Chondrocyte (in vitro differentiated cells): ENCODE data around the gene LRRC51. TPM values are rescaled to one million over a fixed set of nuclear protein-coding genes. Genes with fewer than 3 reads are reported as not detected.

Experiments used
- DNase-seq: peaks from one replicate; pipeline ENCODE4 v3.0.0; 2021; ENCODE audit warnings: mixed read lengths, low spot score
- H3K27ac Mint-ChIP-seq: one replicate; pipeline ENCODE4 v1.8.0; 2021; ENCODE audit warnings: mild to moderate bottlenecking, moderate library complexity, mixed read lengths; ENCODE audit not compliant: unreplicated experiment
- H3K27me3 Mint-ChIP-seq: 2 replicates; pipeline ENCODE4 v1.8.0; 2021; ENCODE audit warnings: low read depth, mixed read lengths
- H3K36me3 Mint-ChIP-seq: 2 replicates; pipeline ENCODE4 v1.8.0; 2021; ENCODE audit warnings: low read depth, mixed read lengths
- H3K4me1 Mint-ChIP-seq: 2 replicates; pipeline ENCODE4 v1.8.0; 2021; ENCODE audit warnings: low read depth, mild to moderate bottlenecking, mixed read lengths
- H3K4me3 Mint-ChIP-seq: one replicate; pipeline ENCODE4 v1.8.0; 2021; ENCODE audit warnings: mild to moderate bottlenecking, moderate library complexity, mixed read lengths; ENCODE audit not compliant: unreplicated experiment
- H3K9me3 Mint-ChIP-seq: 2 replicates; pipeline ENCODE4 v1.8.0; 2021; ENCODE audit warnings: low read depth, mixed read lengths
- total RNA-seq: library from RNA; stranded (reverse); gene quantifications from 3 replicates; pipeline ENCODE4 v1.2.1, GENCODE V29; 2021
- TF ChIP-seq, protein P1 (sequence below): fragments of 200-600 bp; sonication (generic); IDR thresholded peaks from 2 replicates; pipeline ENCODE4 v1.5.0; 2021; ENCODE audit warnings: antibody characterized with exemption, mild to moderate bottlenecking, moderate library complexity

LRRC51 gene
- total RNA-seq, 1 donor from 2014 or later = 6.0 TPM

DNA sequence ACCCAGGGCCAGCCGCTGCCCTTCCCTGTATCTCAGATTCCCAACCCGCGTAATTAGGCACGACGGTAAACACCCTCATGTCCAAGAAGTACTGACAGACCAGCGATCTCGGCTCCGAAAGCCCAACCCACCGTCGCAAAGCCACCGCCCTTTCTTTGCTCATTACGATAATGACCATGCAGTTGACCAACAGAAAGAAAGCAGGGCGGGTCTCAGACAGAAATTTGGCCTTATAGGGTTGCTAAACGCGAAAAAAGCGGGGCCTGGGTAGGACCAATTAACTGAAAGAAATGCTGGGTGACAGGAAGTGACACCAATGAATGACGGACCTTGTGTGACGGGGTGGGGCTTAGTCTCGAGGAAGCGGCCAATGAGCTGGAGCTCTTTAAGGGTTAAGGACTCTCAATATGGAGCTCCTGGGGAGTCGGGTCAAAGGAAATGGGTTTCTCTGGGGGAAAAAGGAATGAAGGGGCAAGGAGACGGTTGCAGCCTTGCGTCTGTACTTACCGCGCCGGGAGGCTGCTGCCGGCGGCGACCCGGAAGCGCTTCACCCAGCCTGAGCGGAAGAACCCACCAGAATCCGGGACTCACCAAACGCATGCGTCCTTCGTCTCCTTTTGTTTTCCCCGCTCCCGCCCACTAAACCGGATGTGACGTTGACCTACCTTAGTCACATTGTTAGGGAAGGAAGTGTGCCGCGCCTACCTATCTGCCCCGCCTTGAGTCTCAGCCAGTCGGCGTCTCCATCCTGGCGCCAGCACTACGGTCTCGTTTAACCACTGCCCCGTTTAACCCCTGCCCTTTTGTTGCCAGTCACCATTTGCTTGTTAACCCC lies 31.7 kb downstream of the LRRC51 start, which contains the start of gene ANAPC15:
Gene ANAPC15 (minus strand): TSS at position 553 of the 835 bp plus-strand sequence. CDS start 1,419 bp downstream, outside the sequence.
- H3K27ac Mint-ChIP-seq = peak within 1 kb of the TSS; percentile 100
- TF ChIP-seq, protein P1, sequence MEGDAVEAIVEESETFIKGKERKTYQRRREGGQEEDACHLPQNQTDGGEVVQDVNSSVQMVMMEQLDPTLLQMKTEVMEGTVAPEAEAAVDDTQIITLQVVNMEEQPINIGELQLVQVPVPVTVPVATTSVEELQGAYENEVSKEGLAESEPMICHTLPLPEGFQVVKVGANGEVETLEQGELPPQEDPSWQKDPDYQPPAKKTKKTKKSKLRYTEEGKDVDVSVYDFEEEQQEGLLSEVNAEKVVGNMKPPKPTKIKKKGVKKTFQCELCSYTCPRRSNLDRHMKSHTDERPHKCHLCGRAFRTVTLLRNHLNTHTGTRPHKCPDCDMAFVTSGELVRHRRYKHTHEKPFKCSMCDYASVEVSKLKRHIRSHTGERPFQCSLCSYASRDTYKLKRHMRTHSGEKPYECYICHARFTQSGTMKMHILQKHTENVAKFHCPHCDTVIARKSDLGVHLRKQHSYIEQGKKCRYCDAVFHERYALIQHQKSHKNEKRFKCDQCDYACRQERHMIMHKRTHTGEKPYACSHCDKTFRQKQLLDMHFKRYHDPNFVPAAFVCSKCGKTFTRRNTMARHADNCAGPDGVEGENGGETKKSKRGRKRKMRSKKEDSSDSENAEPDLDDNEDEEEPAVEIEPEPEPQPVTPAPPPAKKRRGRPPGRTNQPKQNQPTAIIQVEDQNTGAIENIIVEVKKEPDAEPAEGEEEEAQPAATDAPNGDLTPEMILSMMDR = no peak
- H3K4me1 Mint-ChIP-seq = peaks cover 23% of the 10 kb centered on the region
- peak; percentile 98 for DNase-seq
- H3K36me3 Mint-ChIP-seq = peaks cover 7% of the 10 kb centered on the region
- H3K9me3 Mint-ChIP-seq = no peaks in the 10 kb centered on the region
- no peaks in the 10 kb centered on the region for H3K27me3 Mint-ChIP-seq
- H3K4me3 Mint-ChIP-seq = peak within 1 kb of the TSS; percentile 94

DNA sequence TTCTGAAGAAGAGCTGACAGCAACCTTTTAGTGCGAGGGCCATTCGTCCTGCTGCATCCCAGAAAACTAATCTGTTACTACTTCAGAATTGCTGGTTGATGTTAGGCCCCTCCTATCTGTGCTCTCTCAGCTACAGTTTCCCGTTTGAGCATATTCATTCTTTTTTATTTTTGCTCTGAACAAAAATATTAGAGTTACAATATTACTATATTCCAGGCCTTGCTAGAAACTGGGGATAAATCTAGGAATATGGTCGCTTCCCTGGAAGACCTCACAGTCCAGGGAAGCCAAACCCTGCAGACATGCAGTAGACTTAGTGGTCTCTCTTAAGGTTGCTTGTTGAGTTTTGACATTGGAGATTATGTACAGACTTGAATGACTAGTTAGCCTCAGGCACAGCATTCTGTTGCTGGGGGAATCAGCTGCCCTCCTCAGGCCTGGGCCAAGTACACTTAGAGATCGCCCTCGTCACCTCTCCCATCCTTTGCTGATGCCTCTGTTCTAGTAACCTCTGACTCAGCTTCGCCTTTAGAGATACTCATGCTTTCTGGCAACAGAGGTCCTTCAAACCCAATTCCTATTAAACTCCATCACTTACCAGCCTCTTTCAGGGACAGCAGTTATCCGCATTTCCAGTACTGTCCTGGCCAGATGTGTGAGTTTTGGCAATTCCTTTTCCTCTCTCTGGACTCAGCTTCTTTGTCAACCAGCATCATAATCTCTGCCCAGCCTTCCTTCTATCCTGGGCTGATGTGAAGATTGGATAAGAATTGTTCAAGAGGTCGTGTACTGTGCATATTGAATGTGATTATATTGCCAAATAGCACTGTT lies 32.5 kb downstream of the LRRC51 start:
- Mint-ChIP-seq H3K36me3 (peaks cover 7% of the 10 kb centered on the region), H3K27me3 (no peaks in the 10 kb centered on the region), H3K4me1 (peaks cover 23% of the 10 kb centered on the region), H3K9me3 (no peaks in the 10 kb centered on the region), H3K4me3 (peak overlapping the region; percentile 94), H3K27ac (peak overlapping the region; percentile 100)
- no peak for DNase-seq
- TF ChIP-seq, protein P1 = no peak

DNA sequence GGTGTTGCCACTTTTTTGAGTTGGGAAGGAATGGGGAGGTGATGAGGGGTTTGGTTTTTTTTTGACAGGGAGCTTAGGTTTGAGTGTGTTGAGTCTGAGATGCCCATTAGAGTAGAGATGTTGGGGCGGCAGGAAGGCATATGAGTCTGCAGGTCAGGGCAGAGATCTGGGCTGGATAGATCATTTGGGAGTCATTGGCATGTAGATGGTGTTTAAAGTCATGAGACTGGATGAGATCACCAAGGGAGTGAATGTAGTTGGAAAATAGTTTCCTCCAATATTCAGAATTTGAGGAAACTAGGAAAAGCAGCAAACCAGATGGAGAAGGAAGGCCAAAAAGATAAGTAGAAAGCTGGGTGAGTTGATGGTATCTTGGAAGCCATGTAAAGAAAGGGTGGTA lies 33.9 kb downstream of the LRRC51 start:
- Mint-ChIP-seq H3K27me3 (no peaks in the 10 kb centered on the region), H3K36me3 (peaks cover 7% of the 10 kb centered on the region), H3K27ac (no peak overlapping the region), H3K4me3 (no peak overlapping the region), H3K9me3 (no peaks in the 10 kb centered on the region), H3K4me1 (peaks cover 23% of the 10 kb centered on the region)
- no peak for DNase-seq
- TF ChIP-seq, protein P1 = no peak

DNA sequence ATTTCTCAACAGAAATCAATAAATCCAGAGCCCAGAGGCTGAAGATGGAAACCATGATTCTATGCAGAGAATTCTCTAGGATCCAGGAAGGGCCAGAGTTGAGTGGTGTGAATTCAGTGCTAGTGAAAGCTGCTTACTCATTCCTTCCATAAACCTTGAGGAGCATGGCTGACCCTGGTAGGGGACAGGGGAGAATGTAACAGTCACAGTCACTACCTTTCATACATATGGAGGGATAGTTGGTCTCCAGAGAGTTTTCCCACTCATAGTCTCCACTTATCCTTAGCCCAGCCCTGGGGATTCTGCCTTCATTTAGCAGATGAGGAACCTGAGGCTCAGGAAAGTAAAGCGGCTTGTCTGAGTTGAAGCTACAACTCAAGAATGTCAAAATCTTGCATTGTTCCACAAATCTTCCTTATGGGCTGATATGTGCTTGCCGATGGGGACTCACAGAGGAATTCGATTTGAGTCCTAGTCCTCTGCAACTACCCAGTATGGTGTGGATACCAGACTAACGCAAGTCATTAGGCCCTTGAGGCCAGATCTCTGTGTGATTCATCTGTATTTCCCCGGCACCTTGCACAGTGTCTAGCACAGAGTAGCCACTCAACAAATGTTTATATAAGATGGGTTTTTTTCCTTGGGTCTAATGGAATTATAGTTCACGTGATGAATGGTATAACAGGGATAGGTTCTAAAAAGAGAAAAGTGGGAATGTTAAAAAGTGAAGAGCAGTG lies 35.5 kb downstream of the LRRC51 start:
- DNase-seq = no peak
- Mint-ChIP-seq H3K27ac (no peak overlapping the region), H3K9me3 (no peaks in the 10 kb centered on the region), H3K36me3 (peaks cover 4% of the 10 kb centered on the region), H3K4me1 (peaks cover 20% of the 10 kb centered on the region), H3K27me3 (no peaks in the 10 kb centered on the region), H3K4me3 (no peak overlapping the region)
- TF ChIP-seq, protein P1 = no peak

DNA sequence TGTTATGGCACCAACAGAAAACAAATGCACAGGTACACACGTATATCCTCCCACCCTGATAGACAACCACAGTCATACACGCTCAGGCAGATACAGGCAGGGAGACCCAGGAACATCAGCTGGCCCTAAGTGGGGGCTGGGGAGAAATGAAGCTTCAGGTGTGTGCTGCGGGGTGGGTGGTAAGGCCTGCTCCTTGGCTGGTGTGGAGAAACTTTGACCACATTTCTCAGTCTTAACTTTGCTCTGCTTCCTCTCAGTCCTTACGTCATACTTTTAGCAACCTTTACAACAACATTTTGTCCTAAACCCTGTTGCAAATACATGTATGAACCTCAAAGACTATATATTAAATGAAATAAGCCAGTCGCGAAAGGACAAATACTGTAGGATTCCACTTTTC lies 38.5 kb downstream of the LRRC51 start:
- no peaks in the 10 kb centered on the region for H3K9me3 Mint-ChIP-seq
- no peaks in the 10 kb centered on the region for H3K4me1 Mint-ChIP-seq
- H3K36me3 Mint-ChIP-seq = no peaks in the 10 kb centered on the region
- TF ChIP-seq, protein P1 = no peak
- DNase-seq = no peak
- H3K27ac Mint-ChIP-seq = no peak overlapping the region
- no peak overlapping the region for H3K4me3 Mint-ChIP-seq
- peaks cover 4% of the 10 kb centered on the region for H3K27me3 Mint-ChIP-seq
